Fibroblast of lung (primary cell): ENCODE results near the gene TMEM62. TPM values are rescaled to one million over a fixed set of nuclear protein-coding genes. Genes with fewer than 3 reads are reported as not detected.

Experiments used
- DNase-seq, 2 donors: peaks; one replicate each; pipeline versions ENCODE4 v3.0.0 to v3.0.0-alpha.2; 2010; ENCODE audit warnings: low read depth in 2 of 2
- H2AFZ ChIP-seq: 2 replicates; pipeline ENCODE4 v1.5.1; 2012; ENCODE audit warnings: low read length, control low read depth, inconsistent platforms
- H3K27ac ChIP-seq: 2 replicates; pipeline ENCODE4 v1.5.1; 2011; ENCODE audit warnings: low read length, control low read depth; ENCODE audit not compliant: insufficient read depth
- H3K27me3 ChIP-seq: 2 replicates; pipeline ENCODE4 v1.5.1; 2011; ENCODE audit warnings: mild to moderate bottlenecking, low read length; ENCODE audit not compliant: control insufficient read depth, insufficient read depth
- H3K36me3 ChIP-seq: 2 replicates; pipeline ENCODE4 v1.5.1; 2011; ENCODE audit warnings: low read length; ENCODE audit not compliant: control insufficient read depth, insufficient read depth
- H3K4me1 ChIP-seq: 2 replicates; pipeline ENCODE4 v1.5.1; 2011; ENCODE audit warnings: low read length; ENCODE audit not compliant: control insufficient read depth, insufficient read depth; ENCODE audit errors: extremely low read depth
- H3K4me2 ChIP-seq: 2 replicates; pipeline ENCODE4 v1.5.1; 2011; ENCODE audit warnings: low read length, control low read depth; ENCODE audit not compliant: insufficient read depth; ENCODE audit errors: extremely low read depth
- H3K4me3 ChIP-seq, 4 experiments: fragments of 200-600 bp in 1 of 4; sonication (generic) in 1 of 4; replicated peaks in 1 of 4; 2 replicates each; pipeline ENCODE4 v1.5.1; 2011 to 2016; ENCODE audit warnings: low read length in 4 of 4, low read depth in 3 of 4, mild to moderate bottlenecking in 3 of 4, control low read depth in 2 of 4, inconsistent platforms in 1 of 4, mixed read lengths in 1 of 4; ENCODE audit not compliant: insufficient read depth in 1 of 4; ENCODE audit errors: control extremely low read depth in 1 of 4
- H3K79me2 ChIP-seq: 2 replicates; pipeline ENCODE4 v1.5.1; 2012; ENCODE audit warnings: mild to moderate bottlenecking, low read length, inconsistent platforms; ENCODE audit not compliant: control insufficient read depth, insufficient read depth
- H3K9ac ChIP-seq: 2 replicates; pipeline ENCODE4 v1.5.1; 2011; ENCODE audit warnings: mild to moderate bottlenecking, low read length, control low read depth; ENCODE audit not compliant: insufficient read depth
- H3K9me3 ChIP-seq: 2 replicates; pipeline ENCODE4 v1.5.1; 2012; ENCODE audit warnings: low read depth, low read length; ENCODE audit not compliant: control insufficient read depth, insufficient read depth
- H4K20me1 ChIP-seq: 2 replicates; pipeline ENCODE4 v1.5.1; 2011; ENCODE audit warnings: low read length; ENCODE audit not compliant: control insufficient read depth, insufficient read depth; ENCODE audit errors: extremely low read depth
- CTCF ChIP-seq, 2 donors: IDR thresholded peaks in 1 of 2; conservative IDR thresholded peaks in 1 of 2; 1 replicate in 1 of 2; 2 replicates in 1 of 2; pipeline ENCODE4 v1.5.1; 2011 to 2012; ENCODE audit warnings: low read length in 2 of 2, control low read depth in 1 of 2, inconsistent platforms in 1 of 2, low read depth in 1 of 2, mild to moderate bottlenecking in 1 of 2
- EZH2 ChIP-seq: IDR thresholded peaks from 2 replicates; pipeline ENCODE4 v1.5.1; 2012; ENCODE audit warnings: low read length, control low read depth, mild to moderate bottlenecking; ENCODE audit errors: missing control alignments
- polyA plus RNA-seq, 2 donors: library from polyadenylated mRNA; depleted of rRNA in 1 of 2; stranded (reverse) in 1 of 2; unstranded in 1 of 2; fragments of >200 nt; gene quantifications; 2 replicates each; pipeline ENCODE4 v1.2.1, GENCODE V29; 2011 to 2012; ENCODE audit warnings: missing spikeins in 1 of 2
- total RNA-seq: library from RNA; depleted of rRNA; stranded (reverse); fragments of >200 nt; gene quantifications from 2 replicates; pipeline ENCODE4 v1.2.1, GENCODE V29; 2014

Gene TMEM62
- total and polyA plus RNA-seq, 2 donors (not counting 1 experiment from before 2014, with no cell fraction given) = 10.7 to 20.8 TPM

DNA sequence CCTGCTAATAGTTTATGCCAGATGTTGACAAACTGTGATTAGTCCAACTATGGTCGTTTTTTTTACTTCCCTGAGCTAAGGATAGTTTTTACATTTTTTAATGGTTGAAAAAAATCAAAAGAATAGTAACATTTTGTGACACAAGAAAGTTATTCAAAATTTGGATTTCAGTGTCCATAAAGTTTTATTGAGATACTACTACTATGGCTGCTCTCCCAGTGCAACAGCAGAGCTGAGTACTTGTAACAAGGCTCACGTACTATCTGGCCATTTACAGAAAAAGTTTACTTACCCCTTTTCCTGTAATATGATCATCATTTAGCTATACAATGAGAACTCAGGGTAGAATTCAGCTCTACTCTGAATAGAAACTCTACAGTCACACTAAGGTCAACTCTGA is 11.5 kb upstream of the TMEM62 start:
- no peak overlapping the region for H2AFZ ChIP-seq

DNA sequence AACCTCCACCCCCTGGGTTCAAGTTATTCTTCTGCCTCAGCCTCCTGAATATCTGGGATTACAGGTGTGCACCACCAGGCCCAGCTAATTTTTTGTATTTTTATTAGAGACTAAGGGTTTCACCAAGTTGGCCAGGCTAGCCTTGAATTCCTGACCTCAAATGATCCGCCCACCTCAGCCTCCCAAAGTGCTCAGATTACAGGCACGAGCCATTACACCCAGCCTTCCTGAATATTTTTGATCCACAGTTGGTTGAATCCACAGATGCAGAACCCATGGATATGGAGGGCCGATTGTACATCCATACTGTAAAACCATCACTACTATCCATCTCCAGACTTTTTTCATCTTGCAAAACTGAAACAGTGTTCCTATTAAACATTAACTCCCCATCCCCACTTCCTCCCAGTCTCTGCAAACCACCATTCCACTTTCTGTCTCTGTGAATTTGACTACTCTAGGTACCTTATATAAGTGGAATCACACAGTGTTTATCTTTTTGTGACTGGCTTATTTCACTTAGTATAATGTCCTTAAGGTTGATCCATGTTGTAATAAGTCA is 8.2 kb upstream of the TMEM62 start:
- no peak for DNase-seq
- no peak overlapping the region for H3K27ac ChIP-seq
- H3K4me1 ChIP-seq = no peaks in the 10 kb centered on the region
- TF ChIP-seq CTCF (conservative IDR thresholded peaks at IDR 0.05 in 1 of 2, IDR thresholded peaks at IDR 0.05 in 1 of 2; ENCODE audit: low read depth in 1 of 2, low read length in 2 of 2) = no peak
- TF ChIP-seq EZH2 = no peak
- no peaks in the 10 kb centered on the region for H3K9me3 ChIP-seq
- no peak overlapping the region for H3K4me3 ChIP-seq
- no peak overlapping the region for H3K4me2 ChIP-seq
- H3K9ac ChIP-seq = no peak overlapping the region
- no peaks in the 10 kb centered on the region for H3K36me3 ChIP-seq
- no peaks in the 10 kb centered on the region for H3K27me3 ChIP-seq
- no peak overlapping the region for H2AFZ ChIP-seq
- no peaks in the 10 kb centered on the region for H3K79me2 ChIP-seq
- H4K20me1 ChIP-seq = no peaks in the 10 kb centered on the region

More for the DNA sequence above, 11.5 kb upstream of the TMEM62 start:
- Histone ChIP-seq H3K27ac (no peak overlapping the region), H3K4me1 (no peaks in the 10 kb centered on the region), H3K79me2 (no peaks in the 10 kb centered on the region), H3K36me3 (no peaks in the 10 kb centered on the region), H3K4me2 (no peak overlapping the region), H3K27me3 (no peaks in the 10 kb centered on the region), H4K20me1 (no peaks in the 10 kb centered on the region), H3K9ac (no peak overlapping the region), H3K9me3 (no peaks in the 10 kb centered on the region), H3K4me3 (no peak overlapping the region)
- TF ChIP-seq CTCF (conservative IDR thresholded peaks at IDR 0.05 in 1 of 2, IDR thresholded peaks at IDR 0.05 in 1 of 2; ENCODE audit: low read depth in 1 of 2, low read length in 2 of 2) (no peak), EZH2 (no peak)
- DNase-seq = no peak

GRCh38 chr15:43126356-43126755 is 7.0 kb upstream of the TMEM62 start:
- H3K79me2 ChIP-seq = no peaks in the 10 kb centered on the region
- no peak for DNase-seq
- no peak overlapping the region for H3K27ac ChIP-seq
- no peaks in the 10 kb centered on the region for H4K20me1 ChIP-seq
- no peak overlapping the region for H3K9ac ChIP-seq
- H3K27me3 ChIP-seq = no peaks in the 10 kb centered on the region
- H2AFZ ChIP-seq = no peak overlapping the region
- H3K4me2 ChIP-seq = no peak overlapping the region
- no peaks in the 10 kb centered on the region for H3K4me1 ChIP-seq
- TF ChIP-seq CTCF (conservative IDR thresholded peaks at IDR 0.05 in 1 of 2, IDR thresholded peaks at IDR 0.05 in 1 of 2; ENCODE audit: low read depth in 1 of 2, low read length in 2 of 2) (no peak), EZH2 (no peak)
- no peaks in the 10 kb centered on the region for H3K36me3 ChIP-seq
- H3K4me3 ChIP-seq = no peak overlapping the region
- H3K9me3 ChIP-seq = no peaks in the 10 kb centered on the region
